ES-I3 (cell line): ENCODE results near the gene GTPBP3.
A peak's percentile ranks its signal among the peaks of the same experiment; 100 is the strongest.

Source experiments
- H3K36me3 ChIP-seq: 2 replicates; pipeline ENCODE4 v1.6.1; 2013; ENCODE audit warnings: mild to moderate bottlenecking, low read length, control low read depth, moderate library complexity; ENCODE audit not compliant: insufficient read depth
- H3K4me1 ChIP-seq: 2 replicates; pipeline ENCODE4 v1.6.1; 2013; ENCODE audit warnings: mild to moderate bottlenecking, control low read depth, low read length; ENCODE audit not compliant: insufficient read depth
- H3K9ac ChIP-seq: 2 replicates; pipeline ENCODE4 v1.6.1; 2013; ENCODE audit warnings: low read depth, mild to moderate bottlenecking, low read length, moderate library complexity
- H3K9me3 ChIP-seq: 2 replicates; pipeline ENCODE4 v1.6.1; 2013; ENCODE audit warnings: mild to moderate bottlenecking, low read length, moderate library complexity; ENCODE audit not compliant: control insufficient read depth, insufficient read depth

The GTPBP3 gene

GRCh38 chr19:17328517-17329365 lies 8.6 kb upstream of the GTPBP3 start:
- no peaks in the 10 kb centered on the region for H3K9me3 ChIP-seq
- peak overlapping the region; percentile 85 for H3K9ac ChIP-seq
- H3K36me3 ChIP-seq = no peaks in the 10 kb centered on the region
- H3K4me1 ChIP-seq = peaks cover 8% of the 10 kb centered on the region; the same call in 1 of the 2 replicates

- H3K4me1 ChIP-seq = peaks cover 8% of the 10 kb centered on the region; the same call in 1 of the 2 replicates
- H3K9me3 ChIP-seq = no peaks in the 10 kb centered on the region
- H3K36me3 ChIP-seq = no peaks in the 10 kb centered on the region
- peak overlapping the region; percentile 35; the same call in 1 of the 2 replicates for H3K9ac ChIP-seq
Observed at GRCh38 chr19:17329366-17330261, 7.7 kb upstream of the GTPBP3 start.

GRCh38 chr19:17330262-17331044 lies 6.9 kb upstream of the GTPBP3 start:
- no peaks in the 10 kb centered on the region for H3K9me3 ChIP-seq
- no peaks in the 10 kb centered on the region for H3K36me3 ChIP-seq
- H3K9ac ChIP-seq = no peak overlapping the region
- peaks cover 8% of the 10 kb centered on the region; the same call in 1 of the 2 replicates for H3K4me1 ChIP-seq

- Histone ChIP-seq H3K36me3 (no peaks in the 10 kb centered on the region), H3K4me1 (peaks cover 4% of the 10 kb centered on the region; the same call in 1 of the 2 replicates), H3K9me3 (no peaks in the 10 kb centered on the region), H3K9ac (no peak overlapping the region)
Observed at GRCh38 chr19:17331045-17331558, 6.3 kb upstream of the GTPBP3 start.

DNA sequence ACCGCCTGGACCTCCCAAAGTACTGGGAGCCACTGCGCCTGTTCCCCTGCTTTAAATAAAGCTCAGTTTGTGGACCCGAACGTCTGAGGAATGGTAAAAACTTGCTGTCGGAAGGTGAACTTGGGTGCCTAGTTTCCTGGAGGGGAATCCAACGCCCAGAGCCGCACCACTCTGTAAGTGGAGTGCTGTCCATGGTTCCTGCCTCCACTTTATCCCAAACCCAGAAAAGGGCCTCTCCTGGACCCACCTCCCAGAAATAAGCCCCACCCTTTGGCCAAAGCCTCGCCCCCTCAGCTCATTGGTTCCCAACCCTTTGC lies 5.0 kb upstream of the GTPBP3 start:
- Histone ChIP-seq H3K9me3 (no peaks in the 10 kb centered on the region), H3K36me3 (no peaks in the 10 kb centered on the region), H3K4me1 (no peaks in the 10 kb centered on the region; the same call in 1 of the 2 replicates), H3K9ac (no peak overlapping the region)

GRCh38 chr19:17332677-17333581 lies 4.4 kb upstream of the GTPBP3 start:
- Histone ChIP-seq H3K4me1 (no peaks in the 10 kb centered on the region; the same call in 1 of the 2 replicates), H3K9me3 (no peaks in the 10 kb centered on the region), H3K9ac (no peak overlapping the region)

DNA sequence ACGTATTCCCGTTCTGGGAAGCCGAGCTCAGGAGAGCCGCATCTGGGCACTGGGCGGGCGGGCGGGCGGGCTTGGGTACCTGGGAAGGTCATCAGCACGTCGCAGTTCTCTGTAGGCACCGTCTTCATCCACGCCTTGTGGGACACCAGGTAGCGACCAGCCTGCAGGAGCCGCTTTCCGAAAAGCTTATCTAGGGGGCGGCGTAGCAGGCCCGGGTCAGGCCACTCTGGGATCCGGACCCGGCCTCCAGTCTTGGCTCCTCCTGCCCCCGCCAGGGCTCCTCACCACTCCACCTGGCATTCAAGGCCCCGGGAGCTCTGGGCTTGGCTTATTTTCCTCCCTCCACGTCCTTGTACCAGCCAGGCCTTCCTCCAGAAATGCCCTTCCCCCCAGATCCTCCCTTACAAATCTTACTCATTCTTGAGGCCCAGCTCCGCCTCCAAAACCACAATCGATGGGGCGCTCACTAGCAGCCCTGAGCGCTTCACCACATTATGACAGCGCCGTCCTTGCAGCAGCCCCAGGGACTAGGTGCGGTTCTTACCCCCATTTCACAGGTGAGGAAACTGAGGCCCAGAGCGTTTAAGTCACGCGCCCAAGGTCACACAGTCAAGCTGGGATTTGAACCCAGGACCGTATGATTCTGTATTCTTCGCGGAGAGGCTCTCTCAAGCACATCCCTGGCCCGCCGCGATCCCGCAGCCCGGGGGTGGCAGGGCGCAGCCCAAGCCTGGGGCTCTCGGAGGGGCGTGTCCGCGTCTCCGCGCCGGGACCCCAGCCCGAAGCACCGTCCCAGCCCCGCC lies 3.5 kb upstream of the GTPBP3 start:
- Histone ChIP-seq H3K36me3 (no peaks in the 10 kb centered on the region), H3K4me1 (no peaks in the 10 kb centered on the region; the same call in 1 of the 2 replicates)

More at GRCh38 chr19:17332677-17333581, 4.4 kb upstream of the GTPBP3 start:
- no peaks in the 10 kb centered on the region for H3K36me3 ChIP-seq

DNA sequence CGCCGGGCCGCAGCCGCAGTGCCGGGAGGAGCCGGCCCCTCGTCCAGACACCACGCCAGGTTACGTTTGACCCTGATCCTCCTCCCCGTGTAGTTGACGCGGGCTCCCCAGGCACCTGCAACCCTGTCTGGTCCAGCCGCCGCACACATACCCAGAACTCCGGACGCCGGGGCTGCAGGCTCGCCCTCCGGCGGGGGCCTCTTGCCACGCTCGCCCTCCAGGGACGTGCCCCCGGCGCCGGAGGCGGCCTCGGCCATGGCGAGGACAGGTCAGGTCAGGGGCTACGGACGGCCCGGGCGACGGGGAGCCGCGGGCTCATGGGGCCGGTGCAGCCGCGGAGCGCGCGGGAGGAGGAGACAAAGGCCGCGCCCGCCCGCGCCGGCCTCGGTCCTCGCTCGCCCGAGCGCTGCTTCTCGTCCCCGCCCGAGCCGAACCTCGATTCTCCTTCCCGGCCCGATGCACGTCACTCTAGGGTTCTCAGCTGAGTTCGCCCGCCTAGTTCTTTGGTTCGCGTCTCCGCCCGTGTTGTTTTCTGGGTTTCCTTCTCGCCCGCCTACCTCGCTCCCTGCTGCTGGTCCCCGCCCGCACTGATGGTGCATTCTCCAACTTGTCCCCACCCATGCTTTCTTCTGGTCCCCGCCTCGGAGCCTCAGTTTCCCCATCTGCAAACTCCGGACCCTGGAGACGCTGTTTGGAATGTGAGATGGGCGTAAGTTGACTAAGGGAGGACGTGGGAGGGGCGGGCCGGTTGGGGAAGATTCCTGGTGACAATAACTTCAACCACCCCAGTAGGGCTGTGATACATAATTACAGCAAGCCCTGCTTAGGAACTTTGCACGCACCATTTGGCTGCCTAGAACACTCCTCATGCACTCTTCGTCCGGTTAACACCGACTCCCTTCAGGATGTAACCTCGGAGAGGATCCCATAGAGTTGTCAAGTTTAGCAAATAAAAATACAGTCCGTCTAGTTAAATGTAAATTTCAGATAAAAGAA lies 2.6 kb upstream of the GTPBP3 start, which contains the start of gene ANO8:
TSS of gene ANO8 (minus strand) at position 442 of the 996 bp plus-strand sequence. CDS start at position 257, 185 bp downstream.
- Histone ChIP-seq H3K9ac (peak within 1 kb of the TSS; percentile 83), H3K4me1 (no peaks in the 10 kb centered on the region), H3K9me3 (no peaks in the 10 kb centered on the region), H3K36me3 (no peaks in the 10 kb centered on the region)

More for the DNA sequence above, 3.5 kb upstream of the GTPBP3 start:
- peak overlapping the region; percentile 83 for H3K9ac ChIP-seq
- no peaks in the 10 kb centered on the region for H3K9me3 ChIP-seq

DNA sequence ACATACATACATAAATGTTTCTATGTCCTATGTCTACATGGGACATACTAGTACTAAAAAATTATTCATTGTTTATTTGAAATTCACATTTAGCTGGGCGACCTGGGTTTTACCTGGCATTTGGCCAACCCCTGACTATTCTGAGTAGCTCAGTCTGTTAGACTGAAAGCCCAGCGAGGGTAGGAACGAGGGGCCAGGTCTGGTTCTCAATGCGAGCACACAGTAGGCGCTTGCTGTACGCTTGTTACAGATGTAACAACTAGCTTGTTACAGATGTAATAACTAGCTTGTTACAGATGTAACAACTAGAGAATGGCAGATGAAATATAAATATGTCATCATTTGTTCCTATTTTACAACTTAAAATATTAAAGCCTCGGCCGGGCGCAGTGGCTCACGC lies 1.8 kb upstream of the GTPBP3 start:
- Histone ChIP-seq H3K9me3 (no peaks in the 10 kb centered on the region), H3K36me3 (no peaks in the 10 kb centered on the region), H3K4me1 (no peaks in the 10 kb centered on the region), H3K9ac (no peak overlapping the region)

DNA sequence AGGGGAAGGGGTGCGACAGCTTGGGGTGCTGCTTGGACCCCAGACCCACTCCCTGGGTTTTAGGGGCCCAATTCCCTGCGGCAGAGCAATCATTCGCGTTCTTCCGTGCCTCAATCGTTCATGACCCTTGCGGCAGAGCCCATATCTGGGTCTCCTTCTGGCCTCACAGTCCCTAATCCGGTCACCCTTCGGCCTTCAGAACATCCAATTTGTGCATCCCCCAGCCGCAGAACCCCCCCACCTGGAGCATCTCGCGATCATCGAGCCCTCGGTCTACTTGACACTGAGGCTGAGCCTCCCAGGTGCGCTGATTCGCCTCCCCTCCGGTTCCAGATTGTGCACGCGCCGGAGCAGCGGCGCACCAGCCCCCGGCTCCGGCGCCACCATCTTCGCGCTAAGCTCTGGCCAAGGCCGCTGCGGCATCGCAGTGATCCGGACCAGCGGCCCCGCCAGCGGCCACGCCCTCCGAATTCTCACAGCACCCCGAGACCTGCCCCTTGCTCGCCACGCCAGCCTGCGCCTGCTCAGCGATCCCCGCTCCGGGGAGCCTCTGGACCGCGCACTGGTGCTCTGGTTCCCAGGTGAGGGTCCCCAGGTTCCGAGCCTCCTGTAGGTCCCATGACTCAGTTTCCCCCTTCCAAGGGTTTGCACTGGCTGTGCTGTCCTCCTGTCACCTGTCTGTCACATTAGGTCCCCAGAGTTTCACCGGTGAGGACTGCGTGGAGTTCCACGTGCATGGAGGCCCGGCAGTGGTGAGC lies 501 bp downstream of the GTPBP3 start:
- H3K4me1 ChIP-seq = peaks cover 9% of the 10 kb centered on the region; the same call in 1 of the 2 replicates
- H3K9ac ChIP-seq = peak overlapping the region; percentile 80
- no peaks in the 10 kb centered on the region; the same call in 1 of the 2 replicates for H3K36me3 ChIP-seq
- no peaks in the 10 kb centered on the region for H3K9me3 ChIP-seq
